Kidney (tissue), 14 donors: ENCODE data around the gene ZBTB21. TPM values are rescaled to one million over a fixed set of nuclear protein-coding genes. Genes with fewer than 3 reads are reported as not detected.

Experiments used
- DNase-seq, 5 donors: peaks; one replicate each; pipeline ENCODE4 v3.0.0-alpha.2; 2013 to 2020
- FAIRE-seq: peaks from 2 replicates; lab custom pipeline; 2012; peaks lifted over from hg19 to GRCh38; lab: Jason Lieb, UNC
- H3K27ac ChIP-seq, 2 donors: one replicate each; pipeline ENCODE4 v1.7.0; 2013; ENCODE audit warnings: low read depth in 2 of 2, low read length in 2 of 2, inconsistent platforms in 1 of 2
- H3K27me3 ChIP-seq: one replicate; pipeline ENCODE4 v1.7.1; 2013; ENCODE audit warnings: low read length, inconsistent platforms; ENCODE audit not compliant: control insufficient read depth, insufficient read depth
- H3K36me3 ChIP-seq, 3 donors: one replicate each; pipeline versions ENCODE4 v1.7.0 to v1.7.1; 2013; ENCODE audit warnings: low read length in 3 of 3, control low read depth in 1 of 3, inconsistent platforms in 1 of 3; ENCODE audit not compliant: insufficient read depth in 3 of 3, control insufficient read depth in 2 of 3
- H3K4me1 ChIP-seq, 3 donors: one replicate each; pipeline versions ENCODE4 v1.7.0 to v1.7.1; 2013; ENCODE audit warnings: low read length in 3 of 3, inconsistent platforms in 1 of 3, low read depth in 1 of 3; ENCODE audit not compliant: control insufficient read depth in 2 of 3, insufficient read depth in 2 of 3
- H3K4me3 ChIP-seq, 3 donors: one replicate each; pipeline versions ENCODE4 v1.7.0 to v1.8.1; 2013; ENCODE audit warnings: low read length in 3 of 3, control low read depth in 1 of 3, inconsistent platforms in 1 of 3
- H3K9ac ChIP-seq, 3 donors: one replicate each; pipeline versions ENCODE4 v1.7.0 to v1.7.1; 2013; ENCODE audit warnings: low read length in 3 of 3, control low read depth in 1 of 3, inconsistent platforms in 1 of 3
- H3K9me3 ChIP-seq, 3 donors: one replicate each; pipeline versions ENCODE4 v1.7.0 to v1.7.1; 2013; ENCODE audit warnings: low read length in 3 of 3, control low read depth in 1 of 3, inconsistent platforms in 1 of 3; ENCODE audit not compliant: control insufficient read depth in 2 of 3, insufficient read depth in 1 of 3
- CTCF ChIP-seq: IDR thresholded peaks from 3 replicates; pipeline ENCODE4 v1.5.1; 2012; ENCODE audit warnings: mild to moderate bottlenecking, moderate library complexity, borderline replicate concordance; ENCODE audit not compliant: insufficient read depth; ENCODE audit errors: extremely low read depth
- intact Hi-C: fragments of 100-400 bp; cut with DNase I; formaldehyde crosslinking; loops from one replicate; pipeline ENCODE4 v1.11.1; 2022
- polyA plus RNA-seq: library from polyadenylated mRNA; stranded (reverse); fragments of 350-450 nt; fragmentation: Illumina TruSeq; extraction: RNeasy Lipid Tissue Mini Kit (QIAGEN cat#74804); gene quantifications from one replicate; pipeline ENCODE4 v1.2.3, GENCODE V29; 2014; ENCODE audit warnings: low read depth, low replicate concordance; ENCODE audit not compliant: insufficient read depth
- total RNA-seq: library from RNA; stranded (reverse); fragmentation: NEBNext Ultra II Directional; extraction: Animal tissue kit (Norgen Biotek cat#: 25700); gene quantifications from one replicate; pipeline ENCODE4 v1.2.1, GENCODE V29; 2021
- donor health status: control.
- donor health status: control.
- donor health status: control.
- donor health status: control.
- donor health status: control.
- donor health status: DM: yes; HTN: yes; CAD: no.
- donor health status: Normal renal cell carcinoma (clear cell type).

The ZBTB21 gene
- total and polyA plus RNA-seq, 2 donors from 2014 or later: 2.3 to 16.0 TPM

GRCh38 chr21:42042651-42043050 lies 32.5 kb upstream of the ZBTB21 start:
- peak in 1 of 5 donors; percentile 70 for DNase-seq
- no peak overlapping the region for H3K9ac ChIP-seq
- no peak for TF ChIP-seq CTCF
- FAIRE-seq: no peak
- no peaks in the 10 kb centered on the region for H3K4me1 ChIP-seq
- no peak overlapping the region for H3K4me3 ChIP-seq
- H3K9me3 ChIP-seq: no peaks in the 10 kb centered on the region
- H3K36me3 ChIP-seq: no peaks in the 10 kb centered on the region
- no peak overlapping the region for H3K27ac ChIP-seq
- intact Hi-C loops: no loop called here
- H3K27me3 ChIP-seq: no peaks in the 10 kb centered on the region

GRCh38 chr21:42041711-42042110 lies 31.6 kb upstream of the ZBTB21 start:
- no peak overlapping the region for H3K27ac ChIP-seq
- intact Hi-C loops: no loop called here
- no peaks in the 10 kb centered on the region for H3K27me3 ChIP-seq
- H3K4me1 ChIP-seq: no peaks in the 10 kb centered on the region
- FAIRE-seq: no peak
- H3K36me3 ChIP-seq: no peaks in the 10 kb centered on the region
- no peak overlapping the region for H3K4me3 ChIP-seq
- no peaks in the 10 kb centered on the region for H3K9me3 ChIP-seq
- H3K9ac ChIP-seq: no peak overlapping the region
- DNase-seq: peak in 1 of 5 donors; percentile 19
- no peak for TF ChIP-seq CTCF

GRCh38 chr21:42041246-42041645 lies 31.1 kb upstream of the ZBTB21 start:
- no peak overlapping the region for H3K27ac ChIP-seq
- H3K36me3 ChIP-seq: no peaks in the 10 kb centered on the region
- DNase-seq (peak in 1 of 5 donors; percentile 4), FAIRE-seq (no peak)
- TF ChIP-seq CTCF: no peak
- H3K9ac ChIP-seq: no peak overlapping the region
- no peak overlapping the region for H3K4me3 ChIP-seq
- no peaks in the 10 kb centered on the region for H3K27me3 ChIP-seq
- no peaks in the 10 kb centered on the region for H3K9me3 ChIP-seq
- H3K4me1 ChIP-seq: no peaks in the 10 kb centered on the region
- intact Hi-C loops: no loop called here

DNA sequence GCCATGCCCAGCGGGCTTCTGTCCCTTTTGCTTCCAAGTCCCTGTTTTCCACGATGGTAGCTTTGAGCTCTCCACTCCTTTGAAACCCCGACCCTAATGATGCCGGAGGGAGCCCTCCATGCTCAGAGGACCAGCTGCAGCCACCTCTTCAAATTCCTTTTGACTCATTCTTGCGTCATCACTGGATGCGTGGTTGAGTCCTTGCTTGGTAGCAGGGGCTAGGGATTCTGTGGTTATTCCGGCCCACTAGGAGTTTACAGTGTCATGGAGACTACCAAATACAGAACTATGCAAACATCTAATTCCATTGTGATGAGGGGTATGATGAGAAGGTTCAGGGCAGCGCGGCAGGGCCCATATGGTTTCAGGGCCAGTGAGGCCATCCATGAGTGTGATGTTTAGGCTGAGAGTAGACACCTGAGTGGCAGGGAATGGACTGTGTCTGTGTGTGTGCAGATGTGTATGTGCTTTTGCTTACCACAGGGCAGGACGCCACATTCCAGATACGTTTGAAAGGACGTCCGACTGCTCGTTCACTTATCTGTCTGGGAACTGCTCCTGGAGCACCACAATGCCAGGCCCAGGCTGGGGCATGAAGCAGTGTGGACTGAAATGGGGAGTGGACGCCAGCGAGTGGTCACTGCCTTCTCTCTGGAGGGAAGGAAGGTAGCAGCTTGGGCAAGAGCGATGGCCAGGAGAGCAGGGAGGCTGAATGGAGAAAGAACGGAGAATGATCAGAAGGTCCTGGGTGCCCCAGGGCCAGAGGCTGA lies 30.4 kb upstream of the ZBTB21 start:
- no peak overlapping the region for H3K27ac ChIP-seq
- no peaks in the 10 kb centered on the region for H3K36me3 ChIP-seq
- intact Hi-C loops: no loop called here
- peak in 1 of 5 donors; percentile 39 for DNase-seq
- no peak for TF ChIP-seq CTCF
- H3K4me1 ChIP-seq: no peaks in the 10 kb centered on the region
- no peak for FAIRE-seq
- no peaks in the 10 kb centered on the region for H3K9me3 ChIP-seq
- H3K27me3 ChIP-seq: no peaks in the 10 kb centered on the region
- no peak overlapping the region for H3K4me3 ChIP-seq
- no peak overlapping the region for H3K9ac ChIP-seq
